HUES6 (cell line): ENCODE data around the gene PRTN3.

Experiments
- H3K27ac ChIP-seq: 2 replicates; pipeline ENCODE4 v1.7.0; 2013; ENCODE audit warnings: low read depth, mild to moderate bottlenecking, low read length, inconsistent platforms
- H3K27me3 ChIP-seq: 2 replicates; pipeline ENCODE4 v1.6.1; 2013; ENCODE audit warnings: low read length; ENCODE audit not compliant: control insufficient read depth, insufficient read depth
- H3K36me3 ChIP-seq: 2 replicates; pipeline ENCODE4 v1.6.1; 2013; ENCODE audit warnings: low read length; ENCODE audit not compliant: control insufficient read depth, insufficient read depth
- H3K4me1 ChIP-seq: 2 replicates; pipeline ENCODE4 v1.6.1; 2013; ENCODE audit warnings: low read length; ENCODE audit not compliant: control insufficient read depth, insufficient read depth
- H3K4me3 ChIP-seq: 2 replicates; pipeline ENCODE4 v1.5.1; 2013; ENCODE audit warnings: low read depth, low read length
- H3K9ac ChIP-seq: one replicate; pipeline ENCODE4 v1.6.1; 2013; ENCODE audit warnings: mild to moderate bottlenecking, low read length
- H3K9me3 ChIP-seq: 2 replicates; pipeline ENCODE4 v1.6.1; 2013; ENCODE audit warnings: low read depth, low read length; ENCODE audit not compliant: control insufficient read depth, insufficient read depth

PRTN3 gene

DNA sequence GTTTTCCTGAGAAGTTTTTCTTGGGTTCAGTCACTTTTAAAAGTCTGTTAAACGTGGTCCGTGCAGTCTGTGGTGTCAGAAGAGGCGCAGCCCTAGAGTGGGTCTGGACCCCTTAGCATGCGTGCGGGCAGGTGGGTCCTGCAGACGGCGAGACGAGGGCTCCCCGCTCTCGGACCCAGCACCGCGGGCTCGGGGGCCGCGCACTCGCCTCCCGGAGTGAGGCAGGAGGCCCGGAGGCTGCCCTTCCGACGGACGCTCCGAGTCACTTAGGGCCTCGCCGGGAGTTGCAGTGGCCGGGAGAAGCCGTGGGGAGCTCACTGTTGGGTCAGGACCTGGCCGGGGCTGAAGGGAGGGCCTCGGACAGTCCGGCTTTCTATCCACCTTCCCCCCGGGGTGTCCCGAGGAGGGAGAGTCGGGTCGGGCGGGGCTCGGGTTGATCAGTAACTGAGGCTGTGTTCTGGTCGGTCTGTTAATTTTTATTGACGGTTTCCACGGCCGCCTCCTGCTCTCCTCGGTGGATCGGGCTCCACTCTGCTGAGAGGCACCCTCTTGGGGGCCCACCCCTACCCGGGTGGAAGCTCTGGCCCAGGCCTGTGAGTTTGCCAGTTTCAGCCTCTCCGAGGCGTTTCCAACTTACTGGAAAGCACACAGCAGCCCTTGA, 42.3 kb upstream of the PRTN3 start:
- H3K9ac ChIP-seq = peak overlapping the region; percentile 92
- H3K36me3 ChIP-seq = peaks cover 53% of the 10 kb centered on the region
- peaks cover 31% of the 10 kb centered on the region for H3K4me1 ChIP-seq

GRCh38 chr19:799076-799881, 41.5 kb upstream of the PRTN3 start:
- Histone ChIP-seq H3K36me3 (peaks cover 60% of the 10 kb centered on the region), H3K4me1 (peaks cover 31% of the 10 kb centered on the region), H3K27ac (peak overlapping the region; percentile 92), H3K9me3 (no peaks in the 10 kb centered on the region), H3K4me3 (peak overlapping the region; percentile 92), H3K9ac (peak overlapping the region; percentile 92), H3K27me3 (no peaks in the 10 kb centered on the region)

More for the DNA sequence above, 42.3 kb upstream of the PRTN3 start:
- Histone ChIP-seq H3K9me3 (no peaks in the 10 kb centered on the region), H3K27me3 (no peaks in the 10 kb centered on the region), H3K4me3 (peak overlapping the region; percentile 92), H3K27ac (peak overlapping the region; percentile 92)

- Histone ChIP-seq H3K9ac (peak overlapping the region; percentile 47), H3K4me3 (peak overlapping the region; percentile 48), H3K27me3 (no peaks in the 10 kb centered on the region), H3K9me3 (no peaks in the 10 kb centered on the region), H3K27ac (no peak overlapping the region), H3K4me1 (peaks cover 31% of the 10 kb centered on the region), H3K36me3 (peaks cover 72% of the 10 kb centered on the region)
Measured at GRCh38 chr19:800360-801029, 40.3 kb upstream of the PRTN3 start.

GRCh38 chr19:801030-801860, 39.6 kb upstream of the PRTN3 start:
- peaks cover 80% of the 10 kb centered on the region for H3K36me3 ChIP-seq
- H3K9ac ChIP-seq = peak overlapping the region; percentile 19
- H3K4me1 ChIP-seq = peaks cover 31% of the 10 kb centered on the region
- 0 out of 2 replicates have a peak overlapping the region, but pooled peaks have one; percentile 1 for H3K27ac ChIP-seq
- no peaks in the 10 kb centered on the region for H3K27me3 ChIP-seq
- H3K9me3 ChIP-seq = no peaks in the 10 kb centered on the region
- peak overlapping the region; percentile 48 for H3K4me3 ChIP-seq

DNA sequence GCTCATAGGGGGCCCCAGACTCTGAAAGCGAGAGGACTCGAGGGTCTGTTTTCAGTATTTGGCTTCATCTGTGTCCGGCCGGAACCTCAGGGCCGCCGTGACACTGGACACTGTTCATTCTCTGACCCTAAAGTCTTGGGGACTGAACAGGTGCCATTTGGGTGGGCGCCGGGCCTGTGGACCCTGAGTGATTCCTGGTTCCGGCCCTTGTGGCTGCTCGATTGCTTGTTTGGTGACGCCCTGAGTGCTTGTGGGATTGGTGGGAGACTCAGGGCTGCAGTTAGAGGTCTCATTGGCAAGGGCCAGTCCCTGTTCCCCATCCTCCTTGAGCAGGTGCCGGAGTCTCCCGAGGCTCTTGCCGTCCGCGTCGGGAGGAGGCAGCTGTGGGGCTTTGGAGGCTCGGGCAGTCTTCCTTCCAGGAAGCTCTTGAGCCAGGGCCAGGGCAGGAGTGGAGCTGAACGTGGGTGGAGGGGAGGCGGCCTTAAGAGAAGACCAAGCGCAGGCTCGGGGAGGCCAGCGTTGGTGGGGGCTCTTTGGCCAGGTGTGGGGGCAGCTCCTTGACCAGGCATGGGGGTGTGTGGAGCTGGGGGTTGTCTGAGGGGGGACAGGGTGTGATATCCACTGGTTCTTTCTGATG, 38.8 kb upstream of the PRTN3 start:
- peaks cover 87% of the 10 kb centered on the region for H3K36me3 ChIP-seq
- H3K4me1 ChIP-seq = peaks cover 31% of the 10 kb centered on the region
- no peaks in the 10 kb centered on the region for H3K9me3 ChIP-seq
- H3K4me3 ChIP-seq = no peak overlapping the region
- no peak overlapping the region for H3K27ac ChIP-seq
- no peaks in the 10 kb centered on the region for H3K27me3 ChIP-seq
- peak overlapping the region; percentile 40 for H3K9ac ChIP-seq

- Histone ChIP-seq H3K9ac (no peak overlapping the region), H3K36me3 (peaks cover 93% of the 10 kb centered on the region), H3K27ac (no peak overlapping the region), H3K4me3 (no peak overlapping the region), H3K9me3 (no peaks in the 10 kb centered on the region), H3K27me3 (no peaks in the 10 kb centered on the region), H3K4me1 (peaks cover 31% of the 10 kb centered on the region)
Measured at GRCh38 chr19:802498-803098, 38.2 kb upstream of the PRTN3 start.

- Histone ChIP-seq H3K9me3 (no peaks in the 10 kb centered on the region), H3K4me1 (peaks cover 31% of the 10 kb centered on the region), H3K27ac (no peak overlapping the region), H3K27me3 (no peaks in the 10 kb centered on the region), H3K4me3 (no peak overlapping the region), H3K36me3 (peaks cover 98% of the 10 kb centered on the region), H3K9ac (no peak overlapping the region)
Measured at GRCh38 chr19:803099-803561, 37.7 kb upstream of the PRTN3 start.

DNA sequence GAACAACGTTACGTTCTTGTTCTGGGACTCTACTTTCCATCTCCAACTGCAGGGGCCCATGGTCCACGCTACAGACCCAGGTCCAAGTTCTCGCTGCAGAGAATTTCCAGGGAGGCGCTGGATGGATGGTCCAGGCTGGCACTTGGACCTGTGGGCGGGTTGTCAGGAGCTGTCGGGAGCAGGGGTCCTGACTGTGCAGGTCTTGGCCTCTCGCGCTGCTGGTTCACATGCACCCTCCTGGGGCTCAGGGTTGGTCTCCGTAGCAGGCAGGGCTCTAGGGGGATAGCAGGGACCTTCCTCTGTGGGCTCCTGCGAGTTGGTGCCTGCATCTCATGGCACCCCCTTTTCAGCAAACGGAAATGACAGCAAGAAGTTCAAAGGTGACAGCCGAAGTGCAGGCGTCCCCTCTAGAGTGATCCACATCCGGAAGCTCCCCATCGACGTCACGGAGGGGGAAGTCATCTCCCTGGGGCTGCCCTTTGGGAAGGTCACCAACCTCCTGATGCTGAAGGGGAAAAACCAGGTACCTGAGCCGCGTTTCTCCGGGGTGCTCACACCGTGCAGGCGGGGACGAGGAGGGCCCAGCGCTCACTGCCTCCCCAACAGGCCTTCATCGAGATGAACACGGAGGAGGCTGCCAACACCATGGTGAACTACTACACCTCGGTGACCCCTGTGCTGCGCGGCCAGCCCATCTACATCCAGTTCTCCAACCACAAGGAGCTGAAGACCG, 36.9 kb upstream of the PRTN3 start:
- Histone ChIP-seq H3K9me3 (no peaks in the 10 kb centered on the region), H3K27ac (no peak overlapping the region), H3K36me3 (peaks cover 98% of the 10 kb centered on the region), H3K4me1 (peaks cover 31% of the 10 kb centered on the region), H3K27me3 (no peaks in the 10 kb centered on the region), H3K9ac (no peak overlapping the region), H3K4me3 (no peak overlapping the region)

- H3K9ac ChIP-seq = no peak overlapping the region
- peaks cover 25% of the 10 kb centered on the region for H3K4me1 ChIP-seq
- no peak overlapping the region for H3K4me3 ChIP-seq
- H3K9me3 ChIP-seq = no peaks in the 10 kb centered on the region
- H3K36me3 ChIP-seq = peaks cover 99% of the 10 kb centered on the region
- no peak overlapping the region for H3K27ac ChIP-seq
- no peaks in the 10 kb centered on the region for H3K27me3 ChIP-seq
Measured at GRCh38 chr19:804419-805165, 36.2 kb upstream of the PRTN3 start.
